ENCODE data around the gene PRKAB2. TPM values are rescaled to one million over a fixed set of nuclear protein-coding genes. Genes with fewer than 3 reads are reported as not detected.

The PRKAB2 gene
- total and polyA plus RNA-seq, 2 of the 13 experiments (the other 11 are each of a cell fraction or from before 2014, with no cell fraction given) = 44.0 to 118 TPM

DNA sequence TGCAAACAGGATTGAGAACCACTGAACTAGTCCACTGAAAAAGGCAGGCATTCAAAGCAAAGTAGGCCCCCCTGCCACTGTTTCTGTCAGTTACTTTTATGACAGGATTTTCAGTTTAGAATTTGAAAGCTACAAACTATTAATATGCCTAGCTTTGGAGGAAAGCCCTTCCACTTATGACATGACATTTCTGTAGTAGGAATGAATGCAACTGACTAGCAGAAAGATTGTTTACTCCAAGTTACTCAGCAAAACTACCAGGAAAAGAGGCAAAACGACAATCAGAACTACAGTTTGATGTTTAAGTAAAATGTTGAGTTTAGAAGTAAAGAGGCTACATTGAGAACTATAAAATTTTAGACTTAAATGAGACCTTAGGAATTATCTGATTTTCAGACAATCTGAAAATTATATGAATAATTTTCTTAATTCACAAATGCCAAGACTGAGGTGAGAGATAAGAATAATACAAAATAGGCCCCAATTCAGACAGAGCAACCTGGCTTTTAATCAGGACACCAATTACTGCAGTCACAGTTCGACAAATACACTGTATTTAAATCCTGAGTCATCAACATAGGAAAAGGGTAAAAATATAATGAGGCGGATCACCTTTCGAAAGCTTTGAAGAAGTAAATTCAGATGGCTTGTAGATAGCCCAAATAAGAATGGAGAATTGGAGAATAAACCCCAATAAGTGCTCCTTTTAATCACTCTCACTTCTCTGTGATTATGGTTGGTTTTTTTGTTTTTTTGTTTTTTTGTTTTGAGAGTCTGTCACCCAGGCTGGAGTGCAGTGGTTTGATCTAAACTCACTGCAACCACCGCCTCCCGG lies 2.2 kb downstream of the PRKAB2 start:
- Histone ChIP-seq H3K9ac (ENCODE audit: insufficient read depth, low read depth, low read length) (peak overlapping the region; percentile 94), H3K4me3 (replicated peaks in 1 of 3; ENCODE audit: insufficient read depth in 1 of 3, low read depth in 2 of 3, low read length in 3 of 3) (peak overlapping the region; percentile 85 to 99 (median 99)), H3K4me2 (ENCODE audit: low read depth, low read length) (peak overlapping the region; percentile 82), H3K27ac (ENCODE audit: extremely low read length, insufficient read depth, low read length) (peak overlapping the region; percentile 89), H3K9me3 (ENCODE audit: low read length) (no peaks in the 10 kb centered on the region), H3K79me2 (ENCODE audit: insufficient read depth, low read length) (peaks cover 91% of the 10 kb centered on the region), H2AFZ (ENCODE audit: low read length) (no peak overlapping the region), H3K4me1 (ENCODE audit: insufficient read depth, low read length) (peaks cover 53% of the 10 kb centered on the region), H3K36me3 (replicated peaks in 1 of 2; ENCODE audit: control insufficient read depth in 1 of 2, insufficient read depth in 2 of 2, low read length in 2 of 2) (peaks cover 3 to 31% of the 10 kb centered on the region in 2 experiments), H3K27me3 (ENCODE audit: control insufficient read depth in 1 of 2, insufficient read depth in 2 of 2, low read length in 2 of 2) (peaks cover 0 to 4% of the 10 kb centered on the region in 2 experiments; a peak in 1 of 5 replicates), H4K20me1 (ENCODE audit: insufficient read depth, low read length) (peaks cover 19% of the 10 kb centered on the region; the same call in 1 of the 2 replicates)
- in situ Hi-C loops (cut with HindIII; ENCODE audit: extremely low pct_ligation_motif_present, low pct_unique_long_range_greater_than_20kb) (loop anchor here (5.0 kb wide), 1 partner anchor 72 kb away; the partner anchor contains the start of gene CHD1L), intact Hi-C loops (cut with micrococcal nuclease; ENCODE audit: unreplicated experiment) (no loop called here)
- FAIRE-seq = no peak
- 11% methylated on average over 6 of the region's 6 CpGs for WGBS (ENCODE audit: low lambda C conversion rate)
- BruUV-seq (replicated peaks) = TSS peak; percentile 29
- no peak for DNase-seq (ENCODE audit: low spot score)
- ChIA-PET POLR2A (interaction anchor here (1.3 to 5.8 kb wide), 7 partner anchors 41 to 76 kb away, joined by 3 to 82 read pairs (median 11); partner anchors contain the start of gene CHD1L), CTCF (ENCODE audit: low intra/inter-chr PET ratio, low total read pairs) (interaction anchor here (1.1 kb wide), 1 partner anchor 73 kb away, joined by 3 read pairs; no protein-coding TSS in a partner anchor)
- TF ChIP-seq, protein P1, sequence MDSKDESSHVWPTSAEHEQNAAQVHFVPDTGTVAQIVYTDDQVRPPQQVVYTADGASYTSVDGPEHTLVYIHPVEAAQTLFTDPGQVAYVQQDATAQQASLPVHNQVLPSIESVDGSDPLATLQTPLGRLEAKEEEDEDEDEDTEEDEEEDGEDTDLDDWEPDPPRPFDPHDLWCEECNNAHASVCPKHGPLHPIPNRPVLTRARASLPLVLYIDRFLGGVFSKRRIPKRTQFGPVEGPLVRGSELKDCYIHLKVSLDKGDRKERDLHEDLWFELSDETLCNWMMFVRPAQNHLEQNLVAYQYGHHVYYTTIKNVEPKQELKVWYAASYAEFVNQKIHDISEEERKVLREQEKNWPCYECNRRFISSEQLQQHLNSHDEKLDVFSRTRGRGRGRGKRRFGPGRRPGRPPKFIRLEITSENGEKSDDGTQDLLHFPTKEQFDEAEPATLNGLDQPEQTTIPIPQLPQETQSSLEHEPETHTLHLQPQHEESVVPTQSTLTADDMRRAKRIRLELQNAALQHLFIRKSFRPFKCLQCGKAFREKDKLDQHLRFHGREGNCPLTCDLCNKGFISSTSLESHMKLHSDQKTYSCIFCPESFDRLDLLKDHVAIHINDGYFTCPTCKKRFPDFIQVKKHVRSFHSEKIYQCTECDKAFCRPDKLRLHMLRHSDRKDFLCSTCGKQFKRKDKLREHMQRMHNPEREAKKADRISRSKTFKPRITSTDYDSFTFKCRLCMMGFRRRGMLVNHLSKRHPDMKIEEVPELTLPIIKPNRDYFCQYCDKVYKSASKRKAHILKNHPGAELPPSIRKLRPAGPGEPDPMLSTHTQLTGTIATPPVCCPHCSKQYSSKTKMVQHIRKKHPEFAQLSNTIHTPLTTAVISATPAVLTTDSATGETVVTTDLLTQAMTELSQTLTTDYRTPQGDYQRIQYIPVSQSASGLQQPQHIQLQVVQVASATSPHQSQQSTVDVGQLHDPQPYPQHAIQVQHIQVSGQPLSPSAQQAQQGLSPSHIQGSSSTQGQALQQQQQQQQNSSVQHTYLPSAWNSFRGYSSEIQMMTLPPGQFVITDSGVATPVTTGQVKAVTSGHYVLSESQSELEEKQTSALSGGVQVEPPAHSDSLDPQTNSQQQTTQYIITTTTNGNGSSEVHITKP (CRISPR knock-in tag; IDR thresholded peaks at IDR 0.05; ENCODE audit: low read depth) = peak; percentile 52; the same call in 1 of the 2 replicates
- 0 out of 2 replicates have a peak, but pooled peaks have one; percentile 23 for TF ChIP-seq KAT7 (CRISPR knock-in tag; IDR thresholded peaks at IDR 0.05; ENCODE audit: borderline replicate concordance)
- TF ChIP-seq ZNF589 (CRISPR knock-in tag; conservative IDR thresholded peaks at IDR 0.05) = no peak
- peak in 1 of 2 experiments; percentile 30; a peak in 2 of 4 replicates for TF ChIP-seq MAFK (conservative IDR thresholded peaks at IDR 0.05 in 1 of 2, IDR thresholded peaks at IDR 0.05 in 1 of 2; ENCODE audit: low read length in 2 of 2)
- no peak for ATAC-seq
